GM12801 (cell line): ENCODE measurements around the gene CC2D1B.

Experiments used
- TF ChIP-seq, protein P1 (sequence below): IDR thresholded peaks from one replicate; pipeline ENCODE4 v1.5.1; 2011; ENCODE audit warnings: control low read depth; ENCODE audit not compliant: insufficient read length; ENCODE audit errors: extremely low read depth

Gene CC2D1B

GRCh38 chr1:52356818-52357355 is 9.1 kb downstream of the CC2D1B start:
- TF ChIP-seq, protein P1, sequence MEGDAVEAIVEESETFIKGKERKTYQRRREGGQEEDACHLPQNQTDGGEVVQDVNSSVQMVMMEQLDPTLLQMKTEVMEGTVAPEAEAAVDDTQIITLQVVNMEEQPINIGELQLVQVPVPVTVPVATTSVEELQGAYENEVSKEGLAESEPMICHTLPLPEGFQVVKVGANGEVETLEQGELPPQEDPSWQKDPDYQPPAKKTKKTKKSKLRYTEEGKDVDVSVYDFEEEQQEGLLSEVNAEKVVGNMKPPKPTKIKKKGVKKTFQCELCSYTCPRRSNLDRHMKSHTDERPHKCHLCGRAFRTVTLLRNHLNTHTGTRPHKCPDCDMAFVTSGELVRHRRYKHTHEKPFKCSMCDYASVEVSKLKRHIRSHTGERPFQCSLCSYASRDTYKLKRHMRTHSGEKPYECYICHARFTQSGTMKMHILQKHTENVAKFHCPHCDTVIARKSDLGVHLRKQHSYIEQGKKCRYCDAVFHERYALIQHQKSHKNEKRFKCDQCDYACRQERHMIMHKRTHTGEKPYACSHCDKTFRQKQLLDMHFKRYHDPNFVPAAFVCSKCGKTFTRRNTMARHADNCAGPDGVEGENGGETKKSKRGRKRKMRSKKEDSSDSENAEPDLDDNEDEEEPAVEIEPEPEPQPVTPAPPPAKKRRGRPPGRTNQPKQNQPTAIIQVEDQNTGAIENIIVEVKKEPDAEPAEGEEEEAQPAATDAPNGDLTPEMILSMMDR, result no peak

- TF ChIP-seq, protein P1, result no peak
These were observed 10.0 kb downstream of the CC2D1B start for GRCh38 chr1:52355847-52356505.

- TF ChIP-seq, protein P1, result no peak
These were observed 10.6 kb downstream of the CC2D1B start for GRCh38 chr1:52355436-52355835.

DNA sequence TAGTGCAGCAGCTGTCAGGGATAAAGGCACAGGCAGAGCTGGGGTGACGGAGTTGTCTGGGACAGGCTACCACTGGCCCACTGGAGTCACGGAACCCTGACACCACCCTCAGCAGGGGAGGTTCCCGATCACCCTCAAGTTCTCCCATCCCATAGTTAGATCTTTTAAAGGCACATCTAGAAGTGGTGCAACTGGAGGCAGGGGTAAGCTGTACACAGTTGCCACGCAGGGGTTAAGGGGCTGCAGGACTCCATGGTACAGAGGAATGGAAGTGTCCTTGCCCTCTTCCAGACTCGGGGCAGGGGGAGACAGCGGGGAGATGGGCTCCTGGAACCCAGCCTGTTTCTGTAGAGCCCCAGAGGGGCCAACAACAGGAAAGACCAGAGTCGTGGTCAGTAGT is 13.3 kb downstream of the CC2D1B start:
- TF ChIP-seq, protein P1, result no peak

DNA sequence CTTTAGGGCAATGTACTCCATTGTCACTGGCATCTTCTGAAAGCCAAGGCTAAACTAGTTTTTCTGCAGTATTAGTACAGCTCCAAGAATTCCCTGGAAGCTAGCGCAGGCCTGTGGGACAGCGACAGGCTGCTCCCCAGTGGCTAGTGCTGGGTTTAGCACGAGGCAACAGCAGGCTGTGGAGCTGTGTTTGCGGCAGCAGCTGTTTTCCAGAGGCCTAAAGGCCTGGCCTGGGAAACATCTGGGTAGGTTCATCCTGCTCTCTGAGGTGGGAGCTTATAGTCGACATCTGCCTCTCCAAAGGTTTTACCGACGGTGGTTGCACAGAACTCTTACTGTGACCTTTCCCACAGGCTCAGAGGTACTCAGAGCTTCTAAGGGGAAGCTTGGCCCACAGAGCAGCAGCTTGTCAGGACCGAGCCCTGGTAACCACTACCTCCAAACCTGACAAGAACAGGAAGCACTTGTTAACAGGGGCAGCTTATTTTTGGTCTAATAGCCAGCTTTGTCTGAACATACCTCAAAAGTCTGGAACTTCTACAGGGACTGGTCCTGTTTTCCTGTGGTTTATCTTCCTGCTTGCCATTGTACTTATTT is 17.2 kb downstream of the CC2D1B start:
- TF ChIP-seq, protein P1, result no peak

GRCh38 chr1:52346653-52347052 is 19.4 kb downstream of the CC2D1B start:
- TF ChIP-seq, protein P1, result no peak

- TF ChIP-seq, protein P1, result no peak
These were observed 20.8 kb downstream of the CC2D1B start for GRCh38 chr1:52345252-52345651.
